Ishikawa (cell line): ENCODE data around the gene KRTAP1-5.

Experiments
- CEBPB ChIP-seq: IDR thresholded peaks from 2 replicates; pipeline ENCODE4 v1.6.1; 2012
- CREB1 ChIP-seq: IDR thresholded peaks from 2 replicates; pipeline ENCODE4 v1.6.1; 2012; ENCODE audit warnings: low read depth
- EGR1 ChIP-seq: IDR thresholded peaks from 2 replicates; pipeline ENCODE4 v1.6.1; 2012
- EP300 ChIP-seq: IDR thresholded peaks from 2 replicates; pipeline ENCODE4 v1.6.1; 2012; ENCODE audit warnings: borderline replicate concordance
- FOXM1 ChIP-seq: IDR thresholded peaks from 2 replicates; pipeline ENCODE4 v1.6.1; 2012; ENCODE audit warnings: low read depth, borderline replicate concordance
- MAX ChIP-seq: IDR thresholded peaks from 2 replicates; pipeline ENCODE4 v1.6.1; 2012
- NFIC ChIP-seq: IDR thresholded peaks from 2 replicates; pipeline ENCODE4 v1.6.1; 2012
- RAD21 ChIP-seq: IDR thresholded peaks from 2 replicates; pipeline ENCODE4 v1.6.1; 2012; ENCODE audit warnings: low read depth
- REST ChIP-seq: IDR thresholded peaks from 2 replicates; pipeline ENCODE4 v1.6.1; 2012; ENCODE audit warnings: low read depth, mild to moderate bottlenecking
- TAF1 ChIP-seq: IDR thresholded peaks from 2 replicates; pipeline ENCODE4 v1.6.1; 2012; ENCODE audit warnings: low read depth, mild to moderate bottlenecking
- TCF12 ChIP-seq: IDR thresholded peaks from 2 replicates; pipeline ENCODE4 v1.6.1; 2012; ENCODE audit warnings: low read depth
- TEAD4 ChIP-seq: IDR thresholded peaks from 2 replicates; pipeline ENCODE4 v1.6.1; 2012
- USF1 ChIP-seq: IDR thresholded peaks from 2 replicates; pipeline ENCODE4 v1.6.1; 2012
- YY1 ChIP-seq: IDR thresholded peaks from 2 replicates; pipeline ENCODE4 v1.6.1; 2012; ENCODE audit warnings: low read depth
- ZBTB7A ChIP-seq: IDR thresholded peaks from 2 replicates; pipeline ENCODE4 v1.6.1; 2012; ENCODE audit warnings: low read depth

KRTAP1-5 gene

GRCh38 chr17:41046735-41047465 is 19.9 kb upstream of the KRTAP1-5 start, which contains the start of gene KRTAP2-1:
TSS of gene KRTAP2-1 (minus strand) at chr17:41047316. CDS start at chr17:41047267, 49 bp downstream.
- peak; percentile 62 for TF ChIP-seq TCF12

GRCh38 chr17:41042953-41043352 is 15.9 kb upstream of the KRTAP1-5 start:
- no peak for TF ChIP-seq FOXM1
- TF ChIP-seq EGR1 = no peak
- TF ChIP-seq NFIC = no peak
- no peak for TF ChIP-seq TAF1
- TF ChIP-seq TCF12 = no peak
- no peak for TF ChIP-seq REST

- TF ChIP-seq EP300 (0 out of 2 replicates have a peak, but pooled peaks have one; percentile 9), MAX (peak; percentile 42; the same call in 1 of the 2 replicates)
Measured at GRCh38 chr17:41040783-41041571, 14.0 kb upstream of the KRTAP1-5 start, which contains the start of gene KRTAP1-1. TSS of gene KRTAP1-1 (minus strand) at chr17:41041450. CDS start at chr17:41041397, 53 bp downstream.

GRCh38 chr17:41037853-41038350 is 10.9 kb upstream of the KRTAP1-5 start:
- TF ChIP-seq FOXM1 = no peak
- no peak for TF ChIP-seq EGR1
- no peak for TF ChIP-seq YY1
- no peak for TF ChIP-seq NFIC
- TF ChIP-seq RAD21 = no peak
- TF ChIP-seq TCF12 = no peak
- no peak for TF ChIP-seq CEBPB
- no peak for TF ChIP-seq MAX
- TF ChIP-seq USF1 = no peak

- TF ChIP-seq TCF12 = 0 out of 2 replicates have a peak, but pooled peaks have one; percentile 26
Measured at GRCh38 chr17:41034346-41034935, 7.4 kb upstream of the KRTAP1-5 start, which contains the start of gene KRTAP1-3. TSS of gene KRTAP1-3 (minus strand) at chr17:41034874. CDS start at chr17:41034821, 53 bp downstream.

- no peak for TF ChIP-seq RAD21
- no peak for TF ChIP-seq MAX
- no peak for TF ChIP-seq YY1
- TF ChIP-seq ZBTB7A = no peak
- TF ChIP-seq CEBPB = no peak
- no peak for TF ChIP-seq TAF1
- no peak for TF ChIP-seq NFIC
- TF ChIP-seq EP300 = no peak
- TF ChIP-seq TCF12 = no peak
- no peak for TF ChIP-seq CREB1
- no peak for TF ChIP-seq USF1
- no peak for TF ChIP-seq FOXM1
- no peak for TF ChIP-seq REST
- no peak for TF ChIP-seq TEAD4
- no peak for TF ChIP-seq EGR1
Measured at GRCh38 chr17:41029633-41030245, 2.7 kb upstream of the KRTAP1-5 start, which contains the start of gene KRTAP1-4. TSS of gene KRTAP1-4 (minus strand) at chr17:41030195. CDS start at chr17:41030078, 117 bp downstream.
